A549 (cell line): Measurements from ENCODE around the gene CAPN2.

Experiments
- EP300 ChIP-seq, 2 experiments: fragments of >200 bp; sonication (Bioruptor Twin); formaldehyde crosslinking; IDR thresholded peaks; 2 replicates in 1 of 2; 3 replicates in 1 of 2; pipeline ENCODE4 v1.6.1; 2016 to 2017
- POLR2A ChIP-seq: IDR thresholded peaks from 2 replicates; pipeline ENCODE4 v1.6.1; 2012; ENCODE audit warnings: mild to moderate bottlenecking, low read length
- RNF2 ChIP-seq: fragments of 200-600 bp; sonication (generic); IDR thresholded peaks from 2 replicates; pipeline ENCODE4 v1.6.1; 2016; ENCODE audit warnings: low read depth, mild to moderate bottlenecking, antibody characterized with exemption, moderate library complexity, borderline replicate concordance
- SMC3 ChIP-seq: fragments of >200 bp; sonication (Bioruptor Twin); formaldehyde crosslinking; IDR thresholded peaks from 3 replicates; pipeline ENCODE4 v1.6.1; 2018; ENCODE audit warnings: inconsistent platforms
- SREBF2 ChIP-seq: fragments of 450-650 bp; IDR thresholded peaks from 2 replicates; pipeline ENCODE4 v1.6.1; 2014; ENCODE audit warnings: mild to moderate bottlenecking, moderate library complexity
- TF ChIP-seq, protein P1 (sequence below): fragments of >200 bp; sonication (Bioruptor Twin); formaldehyde crosslinking; IDR thresholded peaks from 3 replicates; pipeline ENCODE4 v1.5.1; 2016

DNA sequence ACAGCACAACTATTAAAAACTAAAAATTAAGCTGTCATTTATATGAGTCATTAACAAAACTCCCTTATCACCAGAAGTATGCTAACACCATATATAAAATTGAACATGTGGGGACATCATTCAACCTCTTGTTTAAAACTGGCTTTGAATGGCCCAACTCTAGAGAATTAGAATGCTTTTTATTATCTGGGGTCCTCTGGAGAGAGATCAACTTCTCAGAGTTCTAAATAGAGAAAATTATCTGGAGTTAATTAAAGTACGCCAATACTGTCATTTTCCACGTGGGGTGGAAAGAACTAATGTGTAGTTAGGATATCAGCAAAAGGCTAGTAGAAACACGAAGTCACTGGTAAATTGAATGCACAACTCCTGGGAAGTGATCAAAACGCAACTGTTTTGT is 21.2 kb upstream of the CAPN2 start:
- TF ChIP-seq RNF2 (no peak), SREBF2 (no peak), POLR2A (no peak), SMC3 (no peak), EP300 (IDR thresholded peaks at IDR 0.05) (no peak)
- TF ChIP-seq, protein P1, sequence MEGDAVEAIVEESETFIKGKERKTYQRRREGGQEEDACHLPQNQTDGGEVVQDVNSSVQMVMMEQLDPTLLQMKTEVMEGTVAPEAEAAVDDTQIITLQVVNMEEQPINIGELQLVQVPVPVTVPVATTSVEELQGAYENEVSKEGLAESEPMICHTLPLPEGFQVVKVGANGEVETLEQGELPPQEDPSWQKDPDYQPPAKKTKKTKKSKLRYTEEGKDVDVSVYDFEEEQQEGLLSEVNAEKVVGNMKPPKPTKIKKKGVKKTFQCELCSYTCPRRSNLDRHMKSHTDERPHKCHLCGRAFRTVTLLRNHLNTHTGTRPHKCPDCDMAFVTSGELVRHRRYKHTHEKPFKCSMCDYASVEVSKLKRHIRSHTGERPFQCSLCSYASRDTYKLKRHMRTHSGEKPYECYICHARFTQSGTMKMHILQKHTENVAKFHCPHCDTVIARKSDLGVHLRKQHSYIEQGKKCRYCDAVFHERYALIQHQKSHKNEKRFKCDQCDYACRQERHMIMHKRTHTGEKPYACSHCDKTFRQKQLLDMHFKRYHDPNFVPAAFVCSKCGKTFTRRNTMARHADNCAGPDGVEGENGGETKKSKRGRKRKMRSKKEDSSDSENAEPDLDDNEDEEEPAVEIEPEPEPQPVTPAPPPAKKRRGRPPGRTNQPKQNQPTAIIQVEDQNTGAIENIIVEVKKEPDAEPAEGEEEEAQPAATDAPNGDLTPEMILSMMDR = no peak
